Lung (tissue), 12 donors: Measurements from ENCODE around the gene LAMP1. TPM values are rescaled to one million over a fixed set of nuclear protein-coding genes. Genes with fewer than 3 reads are reported as not detected.

Experiments
- ATAC-seq: fragments of 200-7000 bp; cut with Tn5 transposase; one replicate; pipeline ENCODE4 v1.9.1; 2020; ENCODE audit warnings: moderate number of reproducible peaks; ENCODE audit not compliant: insufficient read depth, low FRiP score
- DNase-seq, 3 donors: peaks; one replicate each; pipeline ENCODE4 v3.0.0-alpha.2; 2013 to 2017
- H3K27ac ChIP-seq, 2 donors: one replicate each; pipeline ENCODE4 v1.5.1; 2013; ENCODE audit warnings: mild to moderate bottlenecking in 2 of 2, moderate library complexity in 2 of 2, control low read depth in 1 of 2, inconsistent platforms in 1 of 2, low read depth in 1 of 2, low read length in 1 of 2
- H3K27me3 ChIP-seq, 3 donors: one replicate each; pipeline ENCODE4 v1.5.1; 2013; ENCODE audit warnings: low read length in 2 of 3; ENCODE audit not compliant: control insufficient read depth in 3 of 3, insufficient read depth in 3 of 3
- H3K36me3 ChIP-seq, 4 donors: one replicate each; pipeline ENCODE4 v1.5.1; 2013; ENCODE audit warnings: low read length in 4 of 4, mild to moderate bottlenecking in 1 of 4, moderate library complexity in 1 of 4; ENCODE audit not compliant: control insufficient read depth in 4 of 4, insufficient read depth in 4 of 4
- H3K4me1 ChIP-seq, 5 donors: one replicate each; pipeline ENCODE4 v1.5.1; 2013; ENCODE audit warnings: low read length in 5 of 5, mild to moderate bottlenecking in 2 of 5, moderate library complexity in 1 of 5; ENCODE audit not compliant: control insufficient read depth in 5 of 5, insufficient read depth in 5 of 5
- H3K4me3 ChIP-seq: one replicate; pipeline ENCODE4 v1.5.1; 2013; ENCODE audit warnings: mild to moderate bottlenecking, control low read depth, moderate library complexity
- H3K9ac ChIP-seq, 2 donors: one replicate each; pipeline ENCODE4 v1.5.1; 2013; ENCODE audit warnings: low read length in 2 of 2, control low read depth in 1 of 2; ENCODE audit not compliant: insufficient read depth in 1 of 2
- H3K9me3 ChIP-seq, 4 donors: one replicate each; pipeline ENCODE4 v1.5.1; 2013; ENCODE audit warnings: low read length in 3 of 4, mild to moderate bottlenecking in 1 of 4, moderate library complexity in 1 of 4; ENCODE audit not compliant: control insufficient read depth in 4 of 4, insufficient read depth in 3 of 4
- WGBS, 2 donors: extraction: QIAGEN DNeasy Blood & Tissue Kit; methylation state at CpG; one replicate each; pipeline ENCODE4 v1.1.7; 2013; 5-methylcytosine and 5-hydroxymethylcytosine counted together
- polyA plus RNA-seq, 2 donors: library from polyadenylated mRNA; stranded (reverse); fragments of 200-250 nt; gene quantifications; one replicate each; pipeline ENCODE4 v1.2.1, GENCODE V29; 2013
- total RNA-seq, 2 donors: library from RNA; depleted of rRNA in 1 of 2; stranded (reverse); fragments of >200 nt in 1 of 2; gene quantifications; one replicate each; pipeline ENCODE4 v1.2.1, GENCODE V29; 2014 to 2021
- TF ChIP-seq, protein P1 (sequence below): IDR thresholded peaks from 2 replicates; pipeline ENCODE4 v1.5.1; 2012; ENCODE audit warnings: mild to moderate bottlenecking; ENCODE audit errors: control extremely low read depth, extremely low read depth
- donor health status: control.
- donor health status: control.
- donor health status: Bipolar disorder and iron deficiency.
- donor health status: healthy.
- donor health status: DM: yes; HTN: yes; CAD: no.

The LAMP1 gene
- total and polyA plus RNA-seq, 4 donors = 76.8 to 320 (median 150) TPM

DNA sequence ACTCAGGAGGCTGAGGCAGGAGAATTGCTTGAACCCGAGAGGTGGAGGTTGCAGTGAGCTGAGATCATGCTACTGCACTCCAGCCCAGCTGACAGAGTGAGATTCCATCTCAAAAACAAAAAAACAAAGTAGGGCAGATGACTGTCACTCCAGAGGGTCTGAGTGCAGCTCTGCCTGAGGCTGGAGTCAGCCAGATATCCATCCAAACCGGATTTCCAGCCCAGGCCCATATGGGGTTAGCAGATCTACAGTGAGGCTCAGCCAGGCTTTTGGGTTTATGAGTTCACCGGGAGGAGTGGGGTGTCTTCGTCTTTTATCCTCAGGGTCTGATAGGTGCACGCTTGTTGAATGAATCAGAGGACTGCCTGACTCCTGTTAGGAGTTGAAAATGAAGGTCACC is 19.0 kb downstream of the LAMP1 start:
- TF ChIP-seq, protein P1, sequence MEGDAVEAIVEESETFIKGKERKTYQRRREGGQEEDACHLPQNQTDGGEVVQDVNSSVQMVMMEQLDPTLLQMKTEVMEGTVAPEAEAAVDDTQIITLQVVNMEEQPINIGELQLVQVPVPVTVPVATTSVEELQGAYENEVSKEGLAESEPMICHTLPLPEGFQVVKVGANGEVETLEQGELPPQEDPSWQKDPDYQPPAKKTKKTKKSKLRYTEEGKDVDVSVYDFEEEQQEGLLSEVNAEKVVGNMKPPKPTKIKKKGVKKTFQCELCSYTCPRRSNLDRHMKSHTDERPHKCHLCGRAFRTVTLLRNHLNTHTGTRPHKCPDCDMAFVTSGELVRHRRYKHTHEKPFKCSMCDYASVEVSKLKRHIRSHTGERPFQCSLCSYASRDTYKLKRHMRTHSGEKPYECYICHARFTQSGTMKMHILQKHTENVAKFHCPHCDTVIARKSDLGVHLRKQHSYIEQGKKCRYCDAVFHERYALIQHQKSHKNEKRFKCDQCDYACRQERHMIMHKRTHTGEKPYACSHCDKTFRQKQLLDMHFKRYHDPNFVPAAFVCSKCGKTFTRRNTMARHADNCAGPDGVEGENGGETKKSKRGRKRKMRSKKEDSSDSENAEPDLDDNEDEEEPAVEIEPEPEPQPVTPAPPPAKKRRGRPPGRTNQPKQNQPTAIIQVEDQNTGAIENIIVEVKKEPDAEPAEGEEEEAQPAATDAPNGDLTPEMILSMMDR = no peak
- Histone ChIP-seq H3K4me3 (no peak overlapping the region), H3K9ac (no peak overlapping the region), H3K9me3 (peaks cover 0 to 2% (median 0%) of the 10 kb centered on the region in 4 donors), H3K27me3 (no peaks in the 10 kb centered on the region), H3K36me3 (peaks cover 11 to 44% (median 23%) of the 10 kb centered on the region in 4 donors), H3K27ac (no peak overlapping the region), H3K4me1 (peaks cover 0 to 3% (median 0%) of the 10 kb centered on the region in 5 donors)
- WGBS, 2 donors = 92% methylated on average over 5 of the region's 5 CpGs
- no peak for ATAC-seq
- DNase-seq = no peak

DNA sequence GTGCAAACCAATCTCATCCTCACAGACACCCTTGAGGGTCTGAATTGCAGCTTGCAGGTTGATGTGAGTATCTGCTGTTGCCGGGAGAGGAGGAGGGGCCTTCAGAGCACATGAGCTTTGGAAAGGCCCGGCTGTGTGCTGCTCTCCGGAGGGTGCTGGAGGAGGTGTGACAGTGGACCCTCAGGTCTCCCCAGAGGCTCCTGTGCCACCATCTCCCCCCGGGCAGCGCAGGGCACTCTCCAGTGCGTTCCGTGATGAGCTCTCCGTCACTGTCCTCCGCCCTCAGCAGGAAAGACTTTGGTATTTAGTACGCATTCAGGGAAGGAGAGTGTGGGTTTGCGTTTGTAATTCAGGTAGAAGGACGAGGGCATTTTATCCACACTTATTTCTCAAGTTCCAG is 20.0 kb downstream of the LAMP1 start:
- peaks cover 0 to 6% (median 0%) of the 10 kb centered on the region in 5 donors for H3K4me1 ChIP-seq
- no peak overlapping the region for H3K9ac ChIP-seq
- peaks cover 0 to 3% (median 0%) of the 10 kb centered on the region in 4 donors for H3K9me3 ChIP-seq
- DNase-seq = no peak
- no peak overlapping the region for H3K4me3 ChIP-seq
- no peaks in the 10 kb centered on the region for H3K27me3 ChIP-seq
- H3K36me3 ChIP-seq = peaks cover 12 to 48% (median 22%) of the 10 kb centered on the region in 4 donors
- TF ChIP-seq, protein P1 = no peak
- no peak overlapping the region for H3K27ac ChIP-seq
- ATAC-seq = no peak
- 91 to 94% methylated on average over 12 of the region's 12 CpGs for WGBS, 2 donors

DNA sequence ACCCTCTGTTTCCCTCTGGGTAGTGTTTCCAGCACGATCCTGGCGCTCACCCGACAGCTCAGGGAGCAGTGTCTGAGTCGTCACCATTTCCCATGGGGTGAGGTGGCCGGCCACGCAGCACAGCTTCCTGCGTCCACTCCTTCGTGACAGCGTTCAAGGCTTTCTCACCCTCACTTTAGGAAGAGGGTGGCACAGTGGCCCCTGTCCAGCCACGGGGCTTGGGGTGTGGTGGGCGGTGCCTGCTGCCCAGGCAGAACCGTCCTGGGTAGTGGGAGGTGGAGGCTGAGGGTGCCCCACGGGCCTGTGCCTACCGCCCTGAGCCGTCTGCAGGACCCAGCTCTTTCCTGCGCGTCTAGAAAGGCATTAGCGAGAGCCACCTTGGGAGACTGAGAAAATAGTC is 21.9 kb downstream of the LAMP1 start:
- no peak for DNase-seq
- no peak overlapping the region for H3K27ac ChIP-seq
- H3K4me1 ChIP-seq = peaks cover 0 to 10% (median 0%) of the 10 kb centered on the region in 5 donors
- WGBS, 2 donors = 93 to 94% methylated on average over 18 of the region's 18 CpGs
- peaks cover 0 to 5% (median 0%) of the 10 kb centered on the region in 4 donors for H3K9me3 ChIP-seq
- no peak overlapping the region for H3K9ac ChIP-seq
- no peaks in the 10 kb centered on the region for H3K27me3 ChIP-seq
- no peak overlapping the region for H3K4me3 ChIP-seq
- no peak for ATAC-seq
- peaks cover 16 to 51% (median 23%) of the 10 kb centered on the region in 4 donors for H3K36me3 ChIP-seq
- TF ChIP-seq, protein P1 = no peak

DNA sequence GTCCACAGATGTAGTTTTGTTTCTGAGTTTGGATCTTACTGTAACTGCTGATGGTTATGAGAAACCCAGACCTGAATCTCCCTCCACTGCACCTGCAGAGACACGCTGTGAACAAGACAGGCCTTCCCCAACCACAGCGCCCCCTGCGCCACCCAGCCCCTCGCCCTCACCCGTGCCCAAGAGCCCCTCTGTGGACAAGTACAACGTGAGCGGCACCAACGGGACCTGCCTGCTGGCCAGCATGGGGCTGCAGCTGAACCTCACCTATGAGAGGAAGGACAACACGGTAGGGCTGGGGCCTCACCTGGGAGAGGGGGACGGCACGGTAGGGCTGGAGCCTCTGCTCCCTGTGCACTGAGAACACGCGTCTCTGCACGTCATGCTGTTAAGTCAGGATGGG is 22.3 kb downstream of the LAMP1 start:
- peaks cover 0 to 10% (median 0%) of the 10 kb centered on the region in 5 donors for H3K4me1 ChIP-seq
- H3K27ac ChIP-seq = no peak overlapping the region
- DNase-seq (no peak), ATAC-seq (no peak)
- H3K27me3 ChIP-seq = no peaks in the 10 kb centered on the region
- no peak overlapping the region for H3K4me3 ChIP-seq
- TF ChIP-seq, protein P1 = no peak
- no peak overlapping the region for H3K9ac ChIP-seq
- peaks cover 0 to 3% (median 0%) of the 10 kb centered on the region in 4 donors for H3K9me3 ChIP-seq
- H3K36me3 ChIP-seq = peaks cover 16 to 53% (median 24%) of the 10 kb centered on the region in 4 donors
- WGBS, 2 donors = 96 to 98% methylated on average over 14 of the region's 14 CpGs
